GM19240 (cell line): ENCODE measurements around the gene AGPAT2.

Experiments
- DNase-seq: peaks from one replicate; pipeline ENCODE4 v3.0.0; 2011; ENCODE audit warnings: low spot score; ENCODE audit not compliant: insufficient read length

The AGPAT2 gene

GRCh38 chr9:136701668-136702053 is 14.4 kb upstream of the AGPAT2 start:
- DNase-seq: no peak

GRCh38 chr9:136700959-136701667 is 13.9 kb upstream of the AGPAT2 start:
- DNase-seq: peak; percentile 82

- no peak for DNase-seq
Measured at GRCh38 chr9:136700304-136700703, 13.0 kb upstream of the AGPAT2 start.

DNA sequence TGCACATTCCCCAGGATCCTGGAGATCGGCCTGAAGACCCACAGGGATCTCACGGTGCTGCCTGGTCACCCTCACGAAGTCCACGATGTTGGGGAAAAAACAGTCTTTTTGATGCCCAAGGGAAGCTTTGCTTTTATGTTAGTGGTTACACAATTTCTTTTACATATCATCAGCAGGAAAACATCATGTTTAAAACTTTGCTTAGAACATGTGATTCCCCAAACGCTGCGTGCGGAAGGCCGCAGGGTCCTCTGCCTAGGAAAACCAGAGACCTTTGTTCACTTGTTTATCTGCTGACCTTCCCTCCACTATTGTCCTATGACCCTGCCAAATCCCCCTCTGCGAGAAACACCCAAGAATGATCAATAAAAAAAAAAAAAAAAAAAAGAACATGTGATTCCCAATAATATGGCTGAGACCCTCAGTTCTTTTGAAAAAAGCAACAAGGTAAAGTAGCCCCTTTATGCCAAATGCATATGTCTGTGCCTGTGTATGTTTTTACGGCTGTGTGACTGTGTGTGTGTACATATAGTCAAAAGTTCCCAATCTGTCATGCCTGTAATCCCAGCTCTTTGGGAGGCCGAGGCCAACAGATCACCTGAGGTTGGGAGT is 11.5 kb upstream of the AGPAT2 start:
- DNase-seq: no peak

- DNase-seq: no peak
Measured at GRCh38 chr9:136697821-136698526, 10.7 kb upstream of the AGPAT2 start.

- no peak for DNase-seq
Measured at GRCh38 chr9:136697146-136697820, 10.0 kb upstream of the AGPAT2 start.

- no peak for DNase-seq
Measured at GRCh38 chr9:136696502-136696901, 9.2 kb upstream of the AGPAT2 start.

DNA sequence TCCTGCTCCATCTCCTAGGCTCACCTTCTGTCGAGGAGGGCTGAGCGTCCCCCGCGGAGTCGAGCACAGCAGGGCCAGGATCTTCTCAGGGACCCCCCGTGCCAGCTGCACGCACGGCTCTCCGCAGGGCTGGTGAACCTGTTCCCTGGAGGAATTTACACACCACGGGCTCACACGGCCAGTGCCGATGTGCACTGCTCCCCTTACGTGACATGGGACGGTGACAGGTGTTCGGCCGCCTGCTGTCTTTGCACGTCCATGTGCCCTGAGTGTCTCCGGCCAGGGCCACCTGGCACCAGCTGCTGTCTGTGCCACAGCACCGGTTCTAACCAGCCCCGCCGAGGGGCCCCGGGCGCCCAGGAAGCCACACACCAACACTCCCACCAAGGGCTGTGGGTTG is 8.7 kb upstream of the AGPAT2 start:
- DNase-seq: no peak

GRCh38 chr9:136695435-136695895 is 8.2 kb upstream of the AGPAT2 start:
- DNase-seq: no peak

GRCh38 chr9:136694872-136695247 is 7.6 kb upstream of the AGPAT2 start:
- no peak for DNase-seq

DNA sequence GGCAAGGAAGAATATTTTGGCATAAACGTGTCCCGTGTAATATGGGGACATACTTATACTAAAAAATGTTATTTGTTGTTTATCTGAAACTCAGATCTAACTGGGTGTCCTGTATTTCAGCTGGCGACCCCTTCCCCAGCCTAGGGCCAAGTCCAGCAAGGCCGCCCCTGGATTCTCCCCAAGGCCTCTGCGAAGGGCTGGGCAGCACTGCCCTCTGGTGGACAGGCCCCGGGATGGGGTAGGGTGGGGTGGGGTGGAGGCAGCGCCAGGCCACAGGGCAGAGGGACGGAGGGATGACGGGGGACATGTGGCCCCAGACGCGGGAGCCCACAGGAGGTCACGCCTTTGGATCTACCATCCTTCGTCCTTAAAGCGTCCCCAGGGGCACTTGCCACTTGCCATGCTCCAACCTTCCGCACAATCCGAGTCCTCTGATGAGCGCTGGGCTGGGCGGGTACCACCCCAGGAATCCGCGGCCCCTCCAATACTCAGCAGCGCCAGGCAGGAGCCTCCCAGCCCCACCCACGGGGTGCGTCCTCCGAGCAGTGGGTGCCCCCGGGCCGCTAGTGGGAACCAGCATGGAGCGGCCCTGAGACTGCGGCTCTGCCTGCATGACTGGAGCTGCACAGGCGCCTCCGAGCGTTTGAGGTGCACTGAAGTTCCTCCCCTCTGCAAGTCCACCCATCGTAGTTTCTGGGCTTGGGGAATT is 7.1 kb upstream of the AGPAT2 start:
- no peak for DNase-seq

GRCh38 chr9:136693490-136694162 is 6.4 kb upstream of the AGPAT2 start:
- no peak for DNase-seq

- no peak for DNase-seq
Measured at GRCh38 chr9:136693135-136693489, 5.9 kb upstream of the AGPAT2 start.

DNA sequence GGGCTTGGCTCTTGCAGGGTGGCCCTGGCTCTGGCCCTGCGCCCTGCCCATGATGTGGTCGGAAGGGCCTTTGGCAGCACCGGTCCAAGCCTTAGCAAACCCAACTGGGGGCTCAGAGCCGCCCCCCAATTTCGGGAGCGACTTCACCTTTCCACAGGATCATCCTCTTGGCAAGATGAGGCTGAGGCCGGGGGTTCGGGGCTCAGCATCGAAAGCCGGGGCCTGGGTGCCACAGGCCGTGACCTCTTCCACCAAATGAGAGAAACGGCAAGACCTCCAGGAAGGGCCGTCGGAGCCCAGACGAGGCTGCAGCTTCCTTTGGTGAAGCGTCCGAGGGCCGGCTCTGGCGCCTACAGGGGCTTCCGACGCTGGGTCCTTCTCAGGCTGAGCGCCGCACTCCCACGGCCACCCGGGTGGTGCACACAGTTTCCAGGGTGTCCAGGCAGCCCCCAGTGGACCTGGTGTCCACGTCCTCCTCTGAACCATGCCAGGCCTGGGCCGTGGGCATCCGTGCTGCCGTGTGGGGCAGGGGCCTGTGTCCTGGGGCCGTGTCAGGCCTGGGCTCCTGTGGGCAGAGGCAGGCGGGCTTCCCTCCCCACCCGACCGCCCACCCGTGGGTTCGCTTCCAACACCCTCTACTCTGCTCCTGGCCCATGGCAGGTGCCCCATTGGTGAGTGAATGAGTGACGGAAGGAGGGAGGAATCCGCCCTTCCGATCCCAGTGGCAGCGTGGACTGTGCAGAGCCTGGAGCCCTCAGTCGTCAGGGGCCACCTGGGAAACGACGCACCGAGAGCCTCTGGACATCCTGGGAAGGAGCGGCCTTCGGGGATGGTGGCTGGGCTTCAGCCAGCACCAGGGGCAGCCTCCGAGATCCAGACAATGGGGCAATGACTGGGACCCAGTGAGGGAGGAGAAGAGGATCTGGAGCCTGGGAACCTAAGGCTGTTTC is 5.2 kb upstream of the AGPAT2 start:
- no peak for DNase-seq

GRCh38 chr9:136691316-136692184 is 4.3 kb upstream of the AGPAT2 start:
- no peak for DNase-seq

- no peak for DNase-seq
Measured at GRCh38 chr9:136690806-136691261, 3.6 kb upstream of the AGPAT2 start.

GRCh38 chr9:136690104-136690805 is 3.0 kb upstream of the AGPAT2 start:
- DNase-seq: no peak

DNA sequence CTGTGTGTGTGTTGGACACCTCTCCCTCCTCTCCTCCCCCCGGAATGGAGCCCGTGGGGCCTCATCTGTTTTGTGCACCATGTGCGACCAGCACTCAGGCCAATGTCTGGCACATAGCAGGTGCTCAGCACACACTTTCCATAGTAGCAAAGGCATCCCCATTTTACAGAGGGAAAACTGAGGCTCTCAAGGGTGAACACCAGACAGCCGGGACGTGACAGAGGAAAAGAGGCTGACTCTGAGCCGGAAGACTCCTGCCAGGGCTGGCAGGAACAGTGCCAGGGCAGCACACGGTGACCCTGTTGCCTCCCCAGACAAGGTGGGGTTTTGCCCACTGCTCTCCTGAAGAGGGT is 1.8 kb upstream of the AGPAT2 start:
- DNase-seq: no peak
